VCaP (cell line): ENCODE measurements around the gene TSC22D1.

Source experiments
- H3K27ac ChIP-seq: fragments of 450-650 bp; 2 replicates; pipeline ENCODE4 v1.5.1; 2017
- CTCF ChIP-seq: fragments of 450-650 bp; conservative IDR thresholded peaks from 2 replicates; pipeline ENCODE4 v1.5.1; 2017; ENCODE audit warnings: mild to moderate bottlenecking, moderate library complexity

The TSC22D1 gene

GRCh38 chr13:44439452-44440024 is 136.6 kb downstream of the TSC22D1 start:
- no peak for TF ChIP-seq CTCF
- H3K27ac ChIP-seq: peak overlapping the region; percentile 8

DNA sequence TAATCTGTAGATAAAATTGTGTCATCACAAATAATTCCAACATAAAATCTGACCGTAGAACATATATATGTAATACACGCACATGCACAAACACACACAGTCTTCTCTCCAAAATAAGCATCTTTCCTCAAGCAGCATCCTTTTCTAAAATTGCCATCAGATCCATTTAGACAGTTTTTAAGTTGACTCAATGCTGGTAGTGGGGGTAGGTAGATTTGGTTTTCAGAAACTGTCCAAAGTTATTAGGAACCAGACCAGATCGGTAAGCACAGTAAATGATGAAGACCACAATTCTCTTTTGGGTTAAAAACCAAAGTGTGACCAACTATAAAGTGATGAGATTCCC is 137.9 kb downstream of the TSC22D1 start:
- H3K27ac ChIP-seq: peak overlapping the region; percentile 90
- TF ChIP-seq CTCF: 0 out of 2 replicates have a peak, but pooled peaks have one; percentile 15

DNA sequence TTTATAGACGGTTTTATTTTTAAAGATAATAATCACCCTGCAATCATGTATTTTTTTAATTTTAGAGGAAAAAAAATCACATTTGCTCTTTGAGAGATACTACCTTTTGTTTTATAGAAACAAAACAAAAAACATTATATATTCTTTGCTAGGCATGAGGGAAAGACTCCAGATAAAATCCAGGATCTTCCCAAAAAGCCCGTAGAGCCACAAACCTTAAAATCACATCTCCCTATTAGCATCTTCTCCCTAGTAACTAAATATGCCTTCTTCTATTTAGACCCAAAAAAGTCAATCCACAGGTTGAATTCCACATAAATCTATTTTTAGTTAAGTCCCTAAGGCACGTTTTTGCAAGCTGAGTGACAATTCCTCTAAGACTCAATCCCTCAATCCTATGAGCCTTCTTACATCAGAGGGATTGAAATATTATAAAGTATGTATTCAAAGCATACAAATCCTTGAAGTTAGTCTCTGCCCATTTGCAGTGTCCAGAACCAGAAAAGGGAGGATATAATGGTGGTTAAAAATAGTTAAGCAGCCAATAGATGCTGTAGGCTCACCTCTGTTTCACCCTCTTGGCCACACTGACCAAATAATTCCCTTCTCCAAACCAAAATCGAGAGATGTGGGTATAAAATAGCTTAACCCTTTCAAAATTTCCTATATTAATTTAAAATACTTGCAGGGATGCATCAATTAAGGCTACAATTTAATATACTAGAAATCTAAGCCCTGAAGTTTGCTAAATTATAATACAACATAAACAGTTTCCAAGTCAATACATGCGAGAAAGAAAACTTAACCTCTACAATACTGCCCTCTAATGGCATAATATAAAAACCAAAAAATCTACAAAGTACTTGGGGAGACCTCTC is 138.5 kb downstream of the TSC22D1 start:
- TF ChIP-seq CTCF: peak; percentile 60
- peak overlapping the region; percentile 90 for H3K27ac ChIP-seq

DNA sequence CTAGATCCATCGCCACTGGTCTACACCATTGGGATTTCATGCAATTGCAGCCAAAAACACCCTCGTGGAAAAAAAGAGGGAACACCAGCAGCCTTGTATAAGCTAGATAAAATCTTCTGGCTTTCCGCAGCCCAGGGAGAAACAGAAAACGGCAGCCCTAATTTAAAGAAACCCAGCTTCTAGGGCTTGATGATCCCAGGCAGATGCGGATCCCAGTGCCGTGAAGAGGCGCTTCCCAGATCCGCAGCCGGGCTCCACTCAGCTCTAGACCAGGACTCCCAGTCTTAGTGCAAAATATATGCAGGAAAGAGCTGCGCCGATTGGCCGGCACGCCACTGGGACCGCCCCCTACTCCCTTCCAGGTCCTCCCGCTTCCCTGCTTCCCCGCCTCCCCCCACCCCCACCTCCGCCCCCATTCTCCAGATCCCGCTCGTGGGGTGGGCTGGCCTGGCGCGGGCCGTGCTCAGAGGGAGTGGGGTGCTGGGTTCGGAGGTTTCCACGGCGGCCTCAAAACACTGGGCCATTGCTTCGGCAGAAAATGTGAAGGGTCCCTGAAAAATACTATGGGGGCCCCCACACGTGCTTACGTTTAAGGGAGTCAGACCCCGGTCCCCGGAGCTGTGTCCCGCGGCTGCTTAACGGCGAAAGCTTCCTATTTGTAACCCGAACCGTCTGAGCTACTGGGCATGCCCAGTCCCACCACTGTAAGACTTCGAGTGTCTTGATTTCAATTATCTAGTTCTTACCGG is 139.4 kb downstream of the TSC22D1 start:
- no peak for TF ChIP-seq CTCF
- H3K27ac ChIP-seq: peak overlapping the region; percentile 90

GRCh38 chr13:44435919-44436510 is 140.1 kb downstream of the TSC22D1 start:
- no peak for TF ChIP-seq CTCF
- H3K27ac ChIP-seq: peak overlapping the region; percentile 90

DNA sequence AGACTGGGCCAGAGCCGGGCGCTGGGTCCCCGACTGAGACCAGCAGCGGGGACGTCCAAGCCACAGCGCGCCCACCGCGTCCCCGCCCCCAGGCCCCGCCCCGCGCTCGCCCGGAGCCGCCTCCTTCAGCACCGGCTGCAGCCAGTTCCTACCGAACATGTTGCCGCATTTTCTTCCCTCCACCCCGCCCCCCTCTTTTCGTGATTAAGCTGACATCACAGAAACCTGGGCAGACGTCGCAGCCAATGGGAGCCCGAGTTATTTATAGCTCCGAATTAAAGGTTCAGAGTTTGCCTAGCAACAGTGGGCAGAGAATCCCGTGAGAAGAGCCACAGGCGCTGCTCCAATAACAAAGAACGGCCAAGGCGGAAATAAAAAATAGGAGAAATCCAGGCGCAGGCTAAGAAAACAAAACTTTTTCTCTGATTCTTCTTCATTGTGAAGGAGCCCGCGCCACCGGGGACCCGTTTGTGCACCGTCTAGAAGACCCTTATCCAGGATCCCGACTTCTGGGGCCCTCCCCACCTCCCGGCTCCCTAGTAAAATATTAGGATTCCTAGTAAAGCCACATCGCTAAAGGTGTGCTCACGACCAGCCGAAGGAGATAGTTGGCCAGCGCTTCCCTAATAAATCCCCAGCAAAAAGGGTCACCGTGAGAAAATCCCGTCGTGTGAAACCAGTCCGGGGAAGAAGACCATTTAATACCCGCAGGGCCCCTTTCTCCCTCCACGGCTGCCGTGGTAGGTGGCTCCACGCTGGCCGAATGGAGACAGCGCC is 140.8 kb downstream of the TSC22D1 start:
- TF ChIP-seq CTCF: no peak
- H3K27ac ChIP-seq: peak overlapping the region; percentile 90
